Activated T-helper 1 cell treated with anti-CD3 and anti-CD28 coated beads, Interleukin-2, amount 50 U/mL, for 16 hours (primary cell): Measurements from ENCODE around the gene TOR3A.
A peak's percentile ranks its signal among the peaks of the same experiment; 100 is the strongest.
"Not testable (repeated sequence)": the region's sequence is repeated elsewhere in the genome, so short reads cannot be mapped to it uniquely, and the experiment has no call there.

Source experiments
- DNase-seq, 2 donors: peaks; one replicate each; pipeline ENCODE4 v3.0.0-alpha.2; 2020; ENCODE audit warnings: low read depth in 1 of 2, low spot score in 1 of 2

The TOR3A gene

GRCh38 chr1:179081687-179082332 lies at the start of gene TOR3A:
TSS of gene TOR3A (plus strand) at chr1:179082070. CDS start at chr1:179082129, 59 bp downstream.
- DNase-seq = peak; percentile 56 to 63

- no peak for DNase-seq
Measured at GRCh38 chr1:179034720-179035119, 47.1 kb upstream of the TOR3A start.

GRCh38 chr1:179036844-179037465 lies 44.9 kb upstream of the TOR3A start:
- DNase-seq = no peak

GRCh38 chr1:179038528-179039281 lies 43.2 kb upstream of the TOR3A start:
- no peak for DNase-seq

- DNase-seq = not testable (repeated sequence)
Measured at GRCh38 chr1:179039502-179040174, 42.2 kb upstream of the TOR3A start.

GRCh38 chr1:179040175-179040551 lies 41.7 kb upstream of the TOR3A start:
- DNase-seq = not testable (repeated sequence)

- no peak for DNase-seq
Measured at GRCh38 chr1:179042087-179042486, 39.8 kb upstream of the TOR3A start.

- no peak for DNase-seq
Measured at GRCh38 chr1:179042700-179043099, 39.2 kb upstream of the TOR3A start.

- no peak for DNase-seq
Measured at GRCh38 chr1:179043266-179043665, 38.6 kb upstream of the TOR3A start.

GRCh38 chr1:179043907-179044306 lies 38.0 kb upstream of the TOR3A start:
- no peak for DNase-seq

- no peak for DNase-seq
Measured at GRCh38 chr1:179046808-179047635, 34.8 kb upstream of the TOR3A start.

- DNase-seq = no peak
Measured at GRCh38 chr1:179047636-179047997, 34.3 kb upstream of the TOR3A start.

GRCh38 chr1:179048339-179049124 lies 33.3 kb upstream of the TOR3A start:
- DNase-seq = no peak

GRCh38 chr1:179052776-179053175 lies 29.1 kb upstream of the TOR3A start:
- DNase-seq = no peak

- no peak for DNase-seq
Measured at GRCh38 chr1:179053486-179053885, 28.4 kb upstream of the TOR3A start.

- no peak for DNase-seq
Measured at GRCh38 chr1:179055937-179056336, 25.9 kb upstream of the TOR3A start.

- DNase-seq = no peak
Measured at GRCh38 chr1:179058487-179059483, 23.1 kb upstream of the TOR3A start.

GRCh38 chr1:179061360-179062282 lies 20.2 kb upstream of the TOR3A start:
- DNase-seq = no peak
